ENCODE measurements around the gene MAML1. TPM values are rescaled to one million over a fixed set of nuclear protein-coding genes. Genes with fewer than 3 reads are reported as not detected.

The MAML1 gene
- total RNA-seq, 2 donors from 2014 or later = 29.7 TPM

GRCh38 chr5:179812997-179813607, 80.5 kb downstream of the MAML1 start:
- no peak overlapping the region for H3K9ac ChIP-seq (ENCODE audit: low read depth in 2 of 2, low read length in 2 of 2)
- H3K27ac ChIP-seq = no peak overlapping the region
- DNase-seq = no peak
- no peaks in the 10 kb centered on the region for H3K9me3 ChIP-seq
- peaks cover 8% of the 10 kb centered on the region for H3K4me1 ChIP-seq
- no peak for TF ChIP-seq CTCF (IDR thresholded peaks at IDR 0.05)
- H3K27me3 ChIP-seq = no peaks in the 10 kb centered on the region
- H3K36me3 ChIP-seq = no peaks in the 10 kb centered on the region
- intact Hi-C loops (cut with DNase I) = no loop called here
- no peak overlapping the region for H3K4me3 ChIP-seq

DNA sequence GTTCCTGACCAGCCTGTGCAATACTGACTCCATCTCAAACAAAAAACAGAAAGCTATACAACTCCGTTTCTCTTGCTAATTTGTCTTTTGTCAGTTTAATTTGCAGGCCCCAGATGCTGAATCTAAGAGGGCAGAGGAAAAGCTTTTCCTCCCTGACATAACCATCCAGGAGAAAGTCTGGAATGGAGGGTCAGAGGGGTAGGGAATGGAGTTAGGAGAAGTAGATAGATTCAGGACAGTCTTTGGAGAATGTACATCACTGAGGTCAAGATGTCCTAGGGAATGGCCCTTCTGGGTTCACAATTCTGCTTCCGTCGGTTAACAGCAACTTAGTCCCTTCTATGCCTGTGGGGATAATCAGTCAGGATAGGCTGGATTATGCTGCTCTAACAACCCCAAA, 81.5 kb downstream of the MAML1 start:
- no peaks in the 10 kb centered on the region for H3K9me3 ChIP-seq
- H3K4me1 ChIP-seq = peaks cover 12% of the 10 kb centered on the region
- H3K36me3 ChIP-seq = no peaks in the 10 kb centered on the region
- no peak overlapping the region for H3K9ac ChIP-seq (ENCODE audit: low read depth in 2 of 2, low read length in 2 of 2)
- no peak for DNase-seq
- H3K27ac ChIP-seq = no peak overlapping the region
- H3K27me3 ChIP-seq = no peaks in the 10 kb centered on the region
- intact Hi-C loops (cut with DNase I) = no loop called here
- TF ChIP-seq CTCF (IDR thresholded peaks at IDR 0.05) = no peak
- H3K4me3 ChIP-seq = no peak overlapping the region

DNA sequence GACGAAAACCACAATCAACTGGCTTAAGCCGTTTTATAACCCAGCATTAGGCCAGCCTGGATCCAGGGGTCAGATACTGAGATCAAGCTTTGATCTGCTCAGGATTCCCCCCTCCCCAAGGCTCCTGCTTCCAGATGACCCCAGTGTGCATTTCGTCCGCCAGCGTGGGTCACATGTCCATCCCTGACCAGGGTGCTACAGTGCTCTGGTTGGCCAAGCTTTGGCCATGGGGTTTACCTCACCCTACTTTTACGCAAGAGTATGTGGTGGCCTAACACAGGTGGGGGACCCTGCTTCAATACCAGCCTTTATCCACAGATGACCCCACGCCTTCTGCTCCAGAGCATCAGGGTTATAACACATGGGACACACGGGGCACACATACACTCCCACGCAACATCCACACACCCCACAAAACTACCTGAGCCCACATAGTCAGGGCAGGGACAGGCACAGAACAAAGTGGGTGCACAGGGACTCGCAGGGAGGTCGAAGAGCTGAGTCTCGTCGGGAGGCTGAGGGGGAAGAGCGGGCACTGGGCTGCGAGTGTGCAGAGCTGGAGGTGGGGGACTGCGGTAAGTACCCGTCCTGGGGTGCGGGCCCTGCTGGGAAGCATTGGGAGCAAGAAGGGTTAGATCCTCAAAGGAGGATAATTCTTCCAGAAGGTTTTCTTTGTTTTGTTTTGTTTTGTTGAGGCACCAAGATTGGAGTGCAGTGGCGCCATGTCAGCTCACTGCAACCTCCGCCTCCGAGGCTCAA, 83.0 kb downstream of the MAML1 start:
- intact Hi-C loops (cut with DNase I) = no loop called here
- DNase-seq = no peak
- Histone ChIP-seq H3K27ac (no peak overlapping the region), H3K4me1 (peaks cover 23% of the 10 kb centered on the region), H3K4me3 (no peak overlapping the region), H3K27me3 (no peaks in the 10 kb centered on the region), H3K9ac (ENCODE audit: low read depth in 2 of 2, low read length in 2 of 2) (no peak overlapping the region), H3K36me3 (no peaks in the 10 kb centered on the region), H3K9me3 (no peaks in the 10 kb centered on the region)
- no peak for TF ChIP-seq CTCF (IDR thresholded peaks at IDR 0.05)

DNA sequence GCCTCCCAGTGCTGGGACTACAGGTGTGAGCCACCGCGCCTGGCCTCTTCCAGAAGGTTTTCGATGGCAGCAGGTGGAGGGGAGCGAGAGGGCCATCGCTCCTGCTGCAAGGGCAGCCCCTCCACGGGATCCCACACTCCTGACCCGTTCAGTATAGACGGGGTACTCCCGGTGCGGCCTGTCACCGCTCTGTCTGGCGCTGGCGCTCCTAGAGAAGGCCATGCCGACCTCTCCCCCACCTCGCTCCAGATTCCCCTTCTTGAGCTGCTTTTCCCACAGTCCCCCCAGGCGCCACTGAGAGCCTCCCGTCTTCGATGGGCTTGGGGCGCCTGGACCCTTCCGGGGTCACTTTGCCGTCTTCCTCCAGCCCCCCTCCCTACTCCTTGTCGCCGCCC, 83.8 kb downstream of the MAML1 start:
- Histone ChIP-seq H3K4me3 (peak overlapping the region; percentile 42), H3K4me1 (peaks cover 23% of the 10 kb centered on the region), H3K9me3 (no peaks in the 10 kb centered on the region), H3K36me3 (no peaks in the 10 kb centered on the region), H3K27ac (no peak overlapping the region), H3K27me3 (no peaks in the 10 kb centered on the region), H3K9ac (ENCODE audit: low read depth in 2 of 2, low read length in 2 of 2) (peak overlapping the region; percentile 63 to 72)
- intact Hi-C loops (cut with DNase I) = no loop called here
- no peak for TF ChIP-seq CTCF (IDR thresholded peaks at IDR 0.05)
- no peak for DNase-seq

DNA sequence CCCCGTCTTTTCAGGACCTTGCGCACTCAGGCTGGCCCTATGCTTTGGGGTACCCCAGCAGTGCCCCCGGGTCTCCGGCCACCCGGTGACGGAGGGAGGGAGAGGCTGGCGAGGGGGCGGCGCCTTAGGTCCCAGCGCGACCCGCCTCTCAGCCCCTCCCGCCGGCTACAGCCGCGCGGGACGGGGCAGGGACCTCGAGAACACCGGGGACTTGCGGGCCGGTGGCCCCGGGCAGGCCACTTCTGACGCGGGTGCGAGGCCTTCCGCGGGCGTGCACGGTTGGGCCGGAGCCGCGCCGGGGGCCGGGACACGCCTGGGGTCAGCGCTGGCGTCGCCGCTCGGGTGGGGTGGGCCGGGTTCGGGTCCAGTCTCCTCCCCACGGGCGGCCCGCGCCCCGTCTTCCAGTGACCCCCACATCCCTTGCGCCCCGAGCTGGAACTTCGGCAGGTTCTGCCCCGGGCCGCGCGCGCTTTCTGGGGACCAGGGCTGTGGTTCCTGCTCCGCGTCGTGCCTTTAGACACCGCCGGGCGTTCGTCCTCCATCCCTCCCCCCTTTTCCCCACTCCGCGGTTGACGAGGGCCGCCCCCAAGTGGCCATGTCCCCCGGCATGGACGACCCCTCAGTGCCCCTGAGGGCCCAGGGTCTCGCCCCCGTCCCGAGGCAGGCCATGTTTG, 84.3 kb downstream of the MAML1 start:
- Histone ChIP-seq H3K4me3 (peak overlapping the region; percentile 42), H3K4me1 (peaks cover 23% of the 10 kb centered on the region), H3K36me3 (no peaks in the 10 kb centered on the region), H3K27ac (peak overlapping the region; percentile 3), H3K27me3 (no peaks in the 10 kb centered on the region), H3K9me3 (no peaks in the 10 kb centered on the region), H3K9ac (ENCODE audit: low read depth in 2 of 2, low read length in 2 of 2) (peak overlapping the region; percentile 63 to 72)
- no peak for TF ChIP-seq CTCF (IDR thresholded peaks at IDR 0.05)
- intact Hi-C loops (cut with DNase I) = no loop called here
- DNase-seq = peak; percentile 48

All from colonic mucosa (tissue), 4 donors.